Natural killer cell (primary cell): ENCODE measurements around the gene MAG. TPM values are rescaled to one million over a fixed set of nuclear protein-coding genes. Genes with fewer than 3 reads are reported as not detected.

ENCODE experiments used
- ATAC-seq, 3 donors: fragments of 150-1000 bp in 2 of 3; fragments of 200-7000 bp in 1 of 3; cut with Tn5 transposase; 1 replicate in 1 of 3; 2 replicates in 2 of 3; pipeline ENCODE4 v1.10.0; 2021; ENCODE audit warnings: mild to moderate bottlenecking in 2 of 3, moderate library complexity in 2 of 3
- DNase-seq, 2 donors: peaks; one replicate each; pipeline versions ENCODE4 v3.0.0 to v3.0.0-alpha.2; 2013 to 2021; ENCODE audit warnings: mixed read lengths in 1 of 2
- H3K27ac ChIP-seq: one replicate; pipeline ENCODE4 v1.5.1; 2013; ENCODE audit warnings: mild to moderate bottlenecking, low read length
- H3K27me3 ChIP-seq: one replicate; pipeline ENCODE4 v1.6.1; 2013; ENCODE audit warnings: low read length; ENCODE audit not compliant: control insufficient read depth, insufficient read depth
- H3K36me3 ChIP-seq: one replicate; pipeline ENCODE4 v1.6.1; 2013; ENCODE audit warnings: low read length; ENCODE audit not compliant: control insufficient read depth, insufficient read depth
- H3K4me1 ChIP-seq: one replicate; pipeline ENCODE4 v1.6.1; 2013; ENCODE audit warnings: low read length; ENCODE audit not compliant: control insufficient read depth, insufficient read depth
- H3K4me3 ChIP-seq: one replicate; pipeline ENCODE4 v1.5.1; 2013; ENCODE audit warnings: low read length
- H3K9me3 ChIP-seq: one replicate; pipeline ENCODE4 v1.6.1; 2013; ENCODE audit warnings: low read length; ENCODE audit not compliant: control insufficient read depth, insufficient read depth
- H3K27ac Mint-ChIP-seq, 2 donors: one replicate each; pipeline ENCODE4 v1.8.0; 2022; ENCODE audit warnings: mild to moderate bottlenecking in 2 of 2, mixed read lengths in 2 of 2, moderate library complexity in 1 of 2
- H3K27me3 Mint-ChIP-seq, 2 donors: one replicate each; pipeline ENCODE4 v1.8.0; 2022; ENCODE audit warnings: low read depth in 2 of 2, mixed read lengths in 2 of 2
- H3K36me3 Mint-ChIP-seq: one replicate; pipeline ENCODE4 v1.8.0; 2022; ENCODE audit warnings: mixed read lengths
- H3K4me1 Mint-ChIP-seq, 2 donors: one replicate each; pipeline ENCODE4 v1.8.0; 2022; ENCODE audit warnings: mixed read lengths in 2 of 2
- H3K4me3 Mint-ChIP-seq: one replicate; pipeline ENCODE4 v1.8.0; 2022; ENCODE audit warnings: mild to moderate bottlenecking, moderate library complexity, mixed read lengths
- H3K9me3 Mint-ChIP-seq, 2 donors: one replicate each; pipeline ENCODE4 v1.8.0; 2022; ENCODE audit warnings: mixed read lengths in 2 of 2
- WGBS: methylation state at CpG from one replicate; pipeline ENCODE4 v1.1.7; 2013; ENCODE audit warnings: missing lambda C conversion rate; ENCODE audit not compliant: insufficient coverage; 5-methylcytosine and 5-hydroxymethylcytosine counted together
- intact Hi-C: fragments of 100-400 bp; cut with micrococcal nuclease; formaldehyde crosslinking; loops from one replicate; pipeline ENCODE4 v1.14.2; 2022
- total RNA-seq, 4 donors: library from RNA; stranded (reverse); fragments of 120-200 nt in 1 of 4; gene quantifications; one replicate each; pipeline versions ENCODE4 v1.2.3 to v1.2.4, GENCODE V29; 2013 to 2022
- TF ChIP-seq, protein P1 (sequence below): fragments of 200-600 bp; IDR thresholded peaks from one replicate; pipeline ENCODE4 v1.8.0; 2022; ENCODE audit warnings: antibody characterized with exemption

Gene MAG
- total RNA-seq, 3 donors from 2014 or later (not counting 1 experiment from before 2014, with no cell fraction given) = not detected

DNA sequence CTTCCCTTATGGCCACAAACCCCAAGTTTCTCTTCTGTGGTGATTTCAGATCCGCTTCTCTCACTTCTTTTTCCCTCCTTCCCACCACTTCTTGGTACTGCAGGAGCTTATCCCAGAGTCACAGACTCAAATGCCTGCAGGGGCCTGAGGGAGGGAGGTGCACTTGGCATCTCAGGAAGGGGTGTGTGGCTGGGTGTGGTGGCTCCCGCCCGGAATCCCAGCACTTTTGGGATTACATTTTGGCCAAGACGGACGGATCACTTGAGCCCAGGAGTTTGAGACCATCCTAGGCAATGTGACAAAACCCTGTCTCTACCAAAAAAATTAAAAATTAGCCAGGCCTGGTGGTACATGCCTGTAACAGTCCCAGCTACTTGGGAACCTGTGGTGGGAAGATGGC is 17.6 kb upstream of the MAG start:
- WGBS = 90% methylated on average over 5 of the region's 5 CpGs
- H3K4me3 Mint-ChIP-seq = no peak overlapping the region
- peaks cover 7% of the 10 kb centered on the region for H3K36me3 Mint-ChIP-seq
- no peaks in the 10 kb centered on the region for H3K27me3 ChIP-seq
- intact Hi-C loops = no loop called here
- TF ChIP-seq, protein P1, sequence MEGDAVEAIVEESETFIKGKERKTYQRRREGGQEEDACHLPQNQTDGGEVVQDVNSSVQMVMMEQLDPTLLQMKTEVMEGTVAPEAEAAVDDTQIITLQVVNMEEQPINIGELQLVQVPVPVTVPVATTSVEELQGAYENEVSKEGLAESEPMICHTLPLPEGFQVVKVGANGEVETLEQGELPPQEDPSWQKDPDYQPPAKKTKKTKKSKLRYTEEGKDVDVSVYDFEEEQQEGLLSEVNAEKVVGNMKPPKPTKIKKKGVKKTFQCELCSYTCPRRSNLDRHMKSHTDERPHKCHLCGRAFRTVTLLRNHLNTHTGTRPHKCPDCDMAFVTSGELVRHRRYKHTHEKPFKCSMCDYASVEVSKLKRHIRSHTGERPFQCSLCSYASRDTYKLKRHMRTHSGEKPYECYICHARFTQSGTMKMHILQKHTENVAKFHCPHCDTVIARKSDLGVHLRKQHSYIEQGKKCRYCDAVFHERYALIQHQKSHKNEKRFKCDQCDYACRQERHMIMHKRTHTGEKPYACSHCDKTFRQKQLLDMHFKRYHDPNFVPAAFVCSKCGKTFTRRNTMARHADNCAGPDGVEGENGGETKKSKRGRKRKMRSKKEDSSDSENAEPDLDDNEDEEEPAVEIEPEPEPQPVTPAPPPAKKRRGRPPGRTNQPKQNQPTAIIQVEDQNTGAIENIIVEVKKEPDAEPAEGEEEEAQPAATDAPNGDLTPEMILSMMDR = no peak
- H3K4me3 ChIP-seq = no peak overlapping the region
- H3K4me1 Mint-ChIP-seq = peaks cover 13 to 38% of the 10 kb centered on the region in 2 donors
- no peaks in the 10 kb centered on the region for H3K9me3 ChIP-seq
- peaks cover 65% of the 10 kb centered on the region for H3K36me3 ChIP-seq
- no peaks in the 10 kb centered on the region for H3K9me3 Mint-ChIP-seq
- peak overlapping the region in 1 of 2 donors; percentile 53 for H3K27ac Mint-ChIP-seq
- ATAC-seq (no peak), DNase-seq (no peak)
- peaks cover 32% of the 10 kb centered on the region for H3K4me1 ChIP-seq
- H3K27me3 Mint-ChIP-seq = no peaks in the 10 kb centered on the region
- no peak overlapping the region for H3K27ac ChIP-seq

DNA sequence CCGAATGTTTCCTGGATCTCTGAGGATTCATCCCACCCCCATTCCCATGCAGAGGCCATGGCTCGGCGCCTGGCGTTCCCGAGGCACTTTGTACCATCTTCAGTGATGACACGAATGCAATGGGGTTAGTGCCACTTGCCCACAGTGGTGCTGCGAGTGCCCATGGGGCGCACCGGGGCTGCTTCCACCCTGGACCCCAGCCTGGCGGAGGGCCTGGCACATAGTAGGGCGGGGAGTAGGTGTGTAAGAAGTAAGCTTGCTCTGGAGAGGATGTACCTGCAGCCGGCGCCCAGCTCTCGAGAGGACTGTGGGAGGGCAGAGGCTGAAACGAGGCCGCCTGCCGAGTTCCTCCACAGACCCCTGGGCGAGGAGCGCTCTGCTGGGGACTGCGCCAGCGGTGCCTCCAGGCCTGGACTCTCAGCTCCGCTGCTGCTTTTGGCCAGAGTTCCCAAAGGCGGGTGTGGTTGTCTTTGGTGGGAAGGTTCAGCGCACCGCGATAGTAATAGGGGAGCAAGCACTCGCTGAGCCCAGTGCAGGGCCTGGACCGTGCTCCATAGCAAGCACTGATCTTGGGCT is 15.2 kb upstream of the MAG start:
- no peaks in the 10 kb centered on the region for H3K27me3 Mint-ChIP-seq
- Histone ChIP-seq H3K27ac (no peak overlapping the region), H3K9me3 (no peaks in the 10 kb centered on the region), H3K4me3 (no peak overlapping the region), H3K4me1 (peaks cover 15% of the 10 kb centered on the region), H3K27me3 (no peaks in the 10 kb centered on the region), H3K36me3 (peaks cover 55% of the 10 kb centered on the region)
- no peaks in the 10 kb centered on the region for H3K9me3 Mint-ChIP-seq
- H3K36me3 Mint-ChIP-seq = peaks cover 7% of the 10 kb centered on the region
- no peak for DNase-seq
- no peak overlapping the region for H3K27ac Mint-ChIP-seq
- no peak overlapping the region for H3K4me3 Mint-ChIP-seq
- TF ChIP-seq, protein P1 = no peak
- WGBS = 94% methylated on average over 28 of the region's 28 CpGs
- no peak for ATAC-seq
- intact Hi-C loops = no loop called here
- peaks cover 5 to 30% of the 10 kb centered on the region in 2 donors for H3K4me1 Mint-ChIP-seq

DNA sequence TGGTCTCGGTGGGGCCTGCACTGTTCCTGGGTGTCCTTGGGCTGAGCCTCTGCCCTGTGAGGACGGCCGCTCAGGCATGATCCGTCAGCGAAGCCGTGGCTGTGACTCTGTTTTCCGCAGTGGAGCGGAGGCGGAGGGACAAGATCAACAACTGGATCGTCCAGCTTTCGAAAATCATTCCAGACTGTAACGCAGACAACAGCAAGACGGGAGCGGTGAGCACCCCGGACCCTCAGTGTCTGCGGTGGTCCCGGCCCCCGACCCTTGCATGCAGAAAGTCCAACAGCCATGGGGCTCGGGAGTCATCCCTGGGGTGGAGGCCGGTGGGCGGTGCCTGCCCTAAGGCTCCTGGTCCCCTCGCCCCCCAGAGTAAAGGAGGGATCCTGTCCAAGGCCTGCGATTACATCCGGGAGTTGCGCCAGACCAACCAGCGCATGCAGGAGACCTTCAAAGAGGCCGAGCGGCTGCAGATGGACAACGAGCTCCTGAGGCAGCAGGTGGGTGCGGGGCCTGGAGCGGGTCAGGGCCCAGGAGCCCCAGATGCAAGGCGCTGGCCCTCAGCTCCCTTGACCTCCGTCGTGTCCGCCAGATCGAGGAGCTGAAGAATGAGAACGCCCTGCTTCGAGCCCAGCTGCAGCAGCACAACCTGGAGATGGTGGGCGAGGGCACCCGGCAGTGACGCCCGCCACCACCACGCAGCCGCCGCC is 13.2 kb upstream of the MAG start:
- TF ChIP-seq, protein P1 = no peak
- Mint-ChIP-seq H3K4me1 (peaks cover 5 to 16% of the 10 kb centered on the region in 2 donors), H3K4me3 (no peak overlapping the region), H3K36me3 (peaks cover 7% of the 10 kb centered on the region), H3K9me3 (no peaks in the 10 kb centered on the region), H3K27me3 (peaks cover 8 to 13% of the 10 kb centered on the region in 2 donors), H3K27ac (no peak overlapping the region)
- Histone ChIP-seq H3K36me3 (peaks cover 41% of the 10 kb centered on the region), H3K27me3 (no peaks in the 10 kb centered on the region), H3K4me3 (no peak overlapping the region), H3K27ac (no peak overlapping the region), H3K9me3 (no peaks in the 10 kb centered on the region), H3K4me1 (peaks cover 10% of the 10 kb centered on the region)
- intact Hi-C loops = no loop called here
- DNase-seq = no peak
- 96% methylated on average over 45 of the region's 45 CpGs for WGBS
- no peak for ATAC-seq
